ENCODE measurements around the gene CASKIN1.
"Not testable (repeated sequence)": the region's sequence is repeated elsewhere in the genome, so short reads cannot be mapped to it uniquely, and the experiment has no call there.

CASKIN1 gene

GRCh38 chr16:2143878-2144485, 52.4 kb downstream of the CASKIN1 start:
- Histone ChIP-seq H3K36me3 (ENCODE audit: insufficient read depth, insufficient read length, low read length) (no peaks in the 10 kb centered on the region), H3K4me3 (ENCODE audit: insufficient read length, low read depth) (no peak overlapping the region), H3K9ac (ENCODE audit: insufficient read length, low read depth) (no peak overlapping the region), H3K4me1 (ENCODE audit: insufficient read depth, insufficient read length) (peaks cover 21% of the 10 kb centered on the region), H3K9me3 (ENCODE audit: insufficient read depth, low read length) (no peaks in the 10 kb centered on the region), H3K27me3 (ENCODE audit: insufficient read depth, insufficient read length) (no peaks in the 10 kb centered on the region)
- TF ChIP-seq SUZ12 (IDR thresholded peaks at IDR 0.05; ENCODE audit: extremely low read depth, insufficient read depth, insufficient read length) (no peak), ZNF274 (IDR thresholded peaks at IDR 0.05; ENCODE audit: low read depth, low read length) (no peak), YY1 (IDR thresholded peaks at IDR 0.05; ENCODE audit: insufficient read depth, insufficient read length) (no peak)
- no peak for DNase-seq (ENCODE audit: low read depth, low spot score)

GRCh38 chr16:2142942-2143877, 53.2 kb downstream of the CASKIN1 start:
- Histone ChIP-seq H3K4me3 (ENCODE audit: insufficient read length, low read depth) (no peak overlapping the region), H3K9me3 (ENCODE audit: insufficient read depth, low read length) (no peaks in the 10 kb centered on the region), H3K27me3 (ENCODE audit: insufficient read depth, insufficient read length) (no peaks in the 10 kb centered on the region), H3K36me3 (ENCODE audit: insufficient read depth, insufficient read length, low read length) (no peaks in the 10 kb centered on the region), H3K4me1 (ENCODE audit: insufficient read depth, insufficient read length) (peaks cover 21% of the 10 kb centered on the region), H3K9ac (ENCODE audit: insufficient read length, low read depth) (no peak overlapping the region)
- DNase-seq (ENCODE audit: low read depth, low spot score), result no peak
- TF ChIP-seq ZNF274 (IDR thresholded peaks at IDR 0.05; ENCODE audit: low read depth, low read length) (no peak), YY1 (IDR thresholded peaks at IDR 0.05; ENCODE audit: insufficient read depth, insufficient read length) (no peak), SUZ12 (IDR thresholded peaks at IDR 0.05; ENCODE audit: extremely low read depth, insufficient read depth, insufficient read length) (no peak)

GRCh38 chr16:2135770-2136490, 60.5 kb downstream of the CASKIN1 start, which contains the start of gene PKD1:
Gene PKD1, minus strand, starts transcription at chr16:2135898. Its CDS starts 209 bp downstream, at chr16:2135689.
- H3K9me3 ChIP-seq (ENCODE audit: insufficient read depth, low read length); DNase-seq (ENCODE audit: low read depth, low spot score); H3K36me3 ChIP-seq (ENCODE audit: insufficient read depth, insufficient read length, low read length); H3K27me3 ChIP-seq (ENCODE audit: insufficient read depth, insufficient read length); H3K4me1 ChIP-seq (ENCODE audit: insufficient read depth, insufficient read length): not testable (repeated sequence)
- Histone ChIP-seq H3K4me3 (ENCODE audit: insufficient read length, low read depth) (peak within 1 kb of the TSS; percentile 26), H3K9ac (ENCODE audit: insufficient read length, low read depth) (peak within 1 kb of the TSS; percentile 64)

GRCh38 chr16:2135071-2135470, 61.3 kb downstream of the CASKIN1 start:
- H3K4me1 ChIP-seq (ENCODE audit: insufficient read depth, insufficient read length); H3K9me3 ChIP-seq (ENCODE audit: insufficient read depth, low read length); DNase-seq (ENCODE audit: low read depth, low spot score); H3K27me3 ChIP-seq (ENCODE audit: insufficient read depth, insufficient read length); H3K36me3 ChIP-seq (ENCODE audit: insufficient read depth, insufficient read length, low read length): not testable (repeated sequence)
- peak overlapping the region; percentile 32 for H3K9ac ChIP-seq (ENCODE audit: insufficient read length, low read depth)
- peak overlapping the region; percentile 26 for H3K4me3 ChIP-seq (ENCODE audit: insufficient read length, low read depth)

- H3K9me3 ChIP-seq (ENCODE audit: insufficient read depth, low read length); H3K27me3 ChIP-seq (ENCODE audit: insufficient read depth, insufficient read length); H3K36me3 ChIP-seq (ENCODE audit: insufficient read depth, insufficient read length, low read length); H3K4me1 ChIP-seq (ENCODE audit: insufficient read depth, insufficient read length); H3K4me3 ChIP-seq (ENCODE audit: insufficient read length, low read depth); DNase-seq (ENCODE audit: low read depth, low spot score); H3K9ac ChIP-seq (ENCODE audit: insufficient read length, low read depth): not testable (repeated sequence)
Measured at GRCh38 chr16:2133797-2134196, 62.6 kb downstream of the CASKIN1 start.

- H3K36me3 ChIP-seq (ENCODE audit: insufficient read depth, insufficient read length, low read length); H3K27me3 ChIP-seq (ENCODE audit: insufficient read depth, insufficient read length); H3K4me3 ChIP-seq (ENCODE audit: insufficient read length, low read depth); DNase-seq (ENCODE audit: low read depth, low spot score); H3K9me3 ChIP-seq (ENCODE audit: insufficient read depth, low read length); H3K9ac ChIP-seq (ENCODE audit: insufficient read length, low read depth): not testable (repeated sequence)
- peaks cover 17% of the 10 kb centered on the region for H3K4me1 ChIP-seq (ENCODE audit: insufficient read depth, insufficient read length)
Measured at GRCh38 chr16:2129890-2130447, 66.4 kb downstream of the CASKIN1 start.

GRCh38 chr16:2129251-2129650, 67.2 kb downstream of the CASKIN1 start:
- not testable (repeated sequence) for DNase-seq (ENCODE audit: low read depth, low spot score); H3K36me3 ChIP-seq (ENCODE audit: insufficient read depth, insufficient read length, low read length); H3K27me3 ChIP-seq (ENCODE audit: insufficient read depth, insufficient read length); H3K9ac ChIP-seq (ENCODE audit: insufficient read length, low read depth); H3K4me3 ChIP-seq (ENCODE audit: insufficient read length, low read depth); H3K9me3 ChIP-seq (ENCODE audit: insufficient read depth, low read length)
- peaks cover 20% of the 10 kb centered on the region for H3K4me1 ChIP-seq (ENCODE audit: insufficient read depth, insufficient read length)

GRCh38 chr16:2127630-2128280, 68.7 kb downstream of the CASKIN1 start:
- DNase-seq (ENCODE audit: low read depth, low spot score), result peak; percentile 58

More at GRCh38 chr16:2127630-2128280, 68.7 kb downstream of the CASKIN1 start:
- peaks cover 22% of the 10 kb centered on the region for H3K4me1 ChIP-seq (ENCODE audit: insufficient read depth, insufficient read length)
- not testable (repeated sequence) for H3K4me3 ChIP-seq (ENCODE audit: insufficient read length, low read depth); H3K9ac ChIP-seq (ENCODE audit: insufficient read length, low read depth); H3K9me3 ChIP-seq (ENCODE audit: insufficient read depth, low read length); H3K27me3 ChIP-seq (ENCODE audit: insufficient read depth, insufficient read length); H3K36me3 ChIP-seq (ENCODE audit: insufficient read depth, insufficient read length, low read length)

Measured in NT2/D1 (cell line).